Measurements from ENCODE around the gene PPP2R5E. TPM values are rescaled to one million over a fixed set of nuclear protein-coding genes. Genes with fewer than 3 reads are reported as not detected.

The PPP2R5E gene
- total RNA-seq, 4 donors from 2014 or later, result 10.5 to 45.2 (median 27.8) TPM

DNA sequence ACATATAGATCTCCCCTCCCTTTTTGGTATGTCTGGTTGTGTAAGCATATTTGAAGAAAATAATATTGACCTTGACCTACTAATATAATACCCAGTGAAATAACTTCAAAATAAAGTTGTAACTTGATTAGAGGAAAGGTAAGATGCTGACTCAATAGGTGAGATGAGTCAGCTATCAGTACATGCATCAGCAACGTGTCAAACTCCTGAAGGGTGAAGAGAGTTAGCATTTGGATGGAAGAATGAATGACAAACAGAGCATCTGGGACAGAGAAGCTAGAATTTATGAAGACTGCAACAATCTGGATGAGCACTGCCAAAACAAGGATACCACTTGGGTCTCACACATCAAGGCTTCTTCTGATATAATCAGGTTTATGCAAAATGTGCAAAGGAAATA is 74.9 kb downstream of the PPP2R5E start:
- intact Hi-C loops (cut with DNase I; ENCODE audit: low total_unique reads) (no loop called here), in situ Hi-C loops (cut with MboI; ENCODE audit: low pct_ligation_motif_present in 1 of 4, low pct_unique_long_range_greater_than_20kb in 1 of 4, low sequenced_read_pairs in 3 of 4) (no loop called here)
- TF ChIP-seq, protein P1, sequence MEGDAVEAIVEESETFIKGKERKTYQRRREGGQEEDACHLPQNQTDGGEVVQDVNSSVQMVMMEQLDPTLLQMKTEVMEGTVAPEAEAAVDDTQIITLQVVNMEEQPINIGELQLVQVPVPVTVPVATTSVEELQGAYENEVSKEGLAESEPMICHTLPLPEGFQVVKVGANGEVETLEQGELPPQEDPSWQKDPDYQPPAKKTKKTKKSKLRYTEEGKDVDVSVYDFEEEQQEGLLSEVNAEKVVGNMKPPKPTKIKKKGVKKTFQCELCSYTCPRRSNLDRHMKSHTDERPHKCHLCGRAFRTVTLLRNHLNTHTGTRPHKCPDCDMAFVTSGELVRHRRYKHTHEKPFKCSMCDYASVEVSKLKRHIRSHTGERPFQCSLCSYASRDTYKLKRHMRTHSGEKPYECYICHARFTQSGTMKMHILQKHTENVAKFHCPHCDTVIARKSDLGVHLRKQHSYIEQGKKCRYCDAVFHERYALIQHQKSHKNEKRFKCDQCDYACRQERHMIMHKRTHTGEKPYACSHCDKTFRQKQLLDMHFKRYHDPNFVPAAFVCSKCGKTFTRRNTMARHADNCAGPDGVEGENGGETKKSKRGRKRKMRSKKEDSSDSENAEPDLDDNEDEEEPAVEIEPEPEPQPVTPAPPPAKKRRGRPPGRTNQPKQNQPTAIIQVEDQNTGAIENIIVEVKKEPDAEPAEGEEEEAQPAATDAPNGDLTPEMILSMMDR (IDR thresholded peaks at IDR 0.05), result no peak
- Histone ChIP-seq H3K4me1 (peaks cover 12 to 60% (median 23%) of the 10 kb centered on the region in 4 donors), H3K36me3 (no peaks in the 10 kb centered on the region), H3K9me3 (no peaks in the 10 kb centered on the region), H3K27ac (no peak overlapping the region), H3K4me3 (no peak overlapping the region), H3K27me3 (no peaks in the 10 kb centered on the region)
- no peak for DNase-seq
- 37 to 50% methylated on average over 1 of the region's 1 CpG for WGBS, 2 donors (ENCODE audit: low coverage in 1 of 2)

DNA sequence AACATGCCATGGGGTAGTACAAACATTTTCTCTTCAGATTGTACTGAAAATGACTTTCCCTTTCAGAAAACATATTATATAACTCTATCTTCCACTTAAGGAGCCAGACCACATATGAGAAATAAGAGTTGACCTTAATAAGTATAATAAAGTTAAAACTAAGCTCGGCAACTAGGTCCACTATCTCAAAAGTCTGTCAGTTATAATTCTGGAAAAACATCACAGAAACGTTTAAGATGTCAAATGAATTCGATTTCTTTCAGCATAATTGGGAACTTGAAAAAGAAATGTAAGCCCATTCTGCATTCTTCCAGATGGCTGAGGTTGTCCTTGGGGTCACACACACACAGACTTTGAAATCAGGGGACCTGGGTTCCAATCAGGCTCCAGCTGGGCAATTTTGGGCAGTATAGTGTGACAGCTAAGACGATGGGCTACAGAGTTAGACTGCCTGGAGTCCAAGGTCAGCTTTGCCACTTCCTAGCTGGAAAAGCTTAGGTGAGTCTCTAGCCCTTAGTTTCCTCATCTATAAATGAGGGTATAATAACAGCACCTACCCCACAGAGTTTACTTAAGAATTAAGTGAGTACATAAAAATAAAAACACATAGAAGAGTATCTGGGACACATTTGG is 75.6 kb downstream of the PPP2R5E start:
- H3K4me1 ChIP-seq, result peaks cover 12 to 52% (median 21%) of the 10 kb centered on the region in 4 donors
- in situ Hi-C loops (cut with MboI; ENCODE audit: low pct_ligation_motif_present in 1 of 4, low pct_unique_long_range_greater_than_20kb in 1 of 4, low sequenced_read_pairs in 3 of 4), result no loop called here
- no peak overlapping the region for H3K27ac ChIP-seq
- no peak overlapping the region for H3K4me3 ChIP-seq
- 39 to 56% methylated on average over 3 to 4 of the region's 4 CpGs for WGBS, 2 donors (ENCODE audit: low coverage in 1 of 2)
- H3K27me3 ChIP-seq, result no peaks in the 10 kb centered on the region
- no peak for DNase-seq
- intact Hi-C loops (cut with DNase I; ENCODE audit: low total_unique reads), result no loop called here
- no peaks in the 10 kb centered on the region for H3K36me3 ChIP-seq
- no peaks in the 10 kb centered on the region for H3K9me3 ChIP-seq
- TF ChIP-seq POLR2AphosphoS5 (IDR thresholded peaks at IDR 0.05) (no peak), EP300 (IDR thresholded peaks at IDR 0.05; ENCODE audit: low read depth) (no peak), POLR2A (IDR thresholded peaks at IDR 0.05) (no peak)
- TF ChIP-seq, protein P1 (IDR thresholded peaks at IDR 0.05), result no peak

DNA sequence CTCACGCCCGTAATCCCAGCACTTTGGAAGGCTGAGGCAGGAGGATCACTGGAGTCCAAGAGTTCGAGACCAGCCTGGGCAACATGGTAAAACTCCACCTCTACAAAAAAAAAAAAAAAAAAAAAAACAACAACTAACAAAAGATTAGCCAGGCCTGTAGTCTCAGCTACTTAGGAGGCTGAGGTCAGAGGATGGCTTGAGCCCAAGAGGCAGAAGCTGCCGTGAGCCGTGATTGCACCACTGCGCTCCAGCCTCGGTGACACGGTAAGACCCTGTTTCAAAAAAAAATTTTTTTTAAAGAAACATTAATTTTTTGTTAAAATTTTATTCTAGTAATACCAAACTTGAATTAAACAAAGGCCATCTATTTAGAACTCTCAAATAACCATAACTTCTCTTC is 77.8 kb downstream of the PPP2R5E start:
- intact Hi-C loops (cut with DNase I; ENCODE audit: low total_unique reads), result no loop called here
- in situ Hi-C loops (cut with MboI; ENCODE audit: low pct_ligation_motif_present in 1 of 4, low pct_unique_long_range_greater_than_20kb in 1 of 4, low sequenced_read_pairs in 3 of 4), result no loop called here
- TF ChIP-seq POLR2AphosphoS5 (IDR thresholded peaks at IDR 0.05) (no peak), EP300 (IDR thresholded peaks at IDR 0.05; ENCODE audit: low read depth) (no peak), POLR2A (IDR thresholded peaks at IDR 0.05) (no peak)
- TF ChIP-seq, protein P1 (IDR thresholded peaks at IDR 0.05), result no peak
- no peak overlapping the region for H3K27ac ChIP-seq
- DNase-seq, result no peak
- 96 to 98% methylated on average over 7 to 8 of the region's 8 CpGs for WGBS, 2 donors (ENCODE audit: low coverage in 1 of 2)
- peaks cover 5 to 30% (median 9%) of the 10 kb centered on the region in 4 donors for H3K4me1 ChIP-seq
- H3K36me3 ChIP-seq, result no peaks in the 10 kb centered on the region
- no peaks in the 10 kb centered on the region for H3K27me3 ChIP-seq
- no peak overlapping the region for H3K4me3 ChIP-seq
- no peaks in the 10 kb centered on the region for H3K9me3 ChIP-seq

DNA sequence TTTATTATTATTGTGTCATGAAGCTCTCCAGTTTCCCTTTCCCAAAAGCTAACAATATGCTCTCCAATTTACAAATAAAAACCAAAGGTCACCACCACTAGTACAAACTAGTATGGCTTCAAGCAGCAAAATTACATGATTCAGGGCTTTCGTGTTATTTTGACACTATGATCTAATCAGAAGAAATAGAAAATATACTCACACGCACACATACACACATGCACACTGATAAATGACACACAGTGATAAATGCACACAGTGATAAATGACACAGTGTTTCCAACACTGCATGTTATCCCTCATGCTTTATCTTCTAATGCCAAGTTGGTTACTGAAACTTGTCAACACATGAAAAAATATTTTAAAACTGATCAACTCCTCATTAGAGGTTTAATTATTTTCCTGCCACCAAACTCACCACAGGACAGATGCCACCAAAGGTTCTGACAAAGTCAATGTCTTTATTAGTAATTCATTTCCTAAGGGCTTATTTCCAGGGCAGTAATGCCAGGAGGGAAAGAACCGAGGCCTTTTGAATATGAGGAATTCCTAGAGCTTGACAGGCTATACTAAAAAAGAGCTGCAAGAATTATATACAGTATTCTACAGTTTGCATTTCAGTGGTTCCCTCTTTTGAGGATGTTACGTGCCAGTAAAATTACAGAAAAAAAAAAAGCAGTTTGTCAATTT is 82.4 kb downstream of the PPP2R5E start:
- DNase-seq, result no peak
- no peaks in the 10 kb centered on the region for H3K9me3 ChIP-seq
- WGBS, 2 donors (ENCODE audit: low coverage in 1 of 2), result 83 to 89% methylated on average over 4 of the region's 4 CpGs
- TF ChIP-seq POLR2AphosphoS5 (IDR thresholded peaks at IDR 0.05), result no peak
- TF ChIP-seq POLR2A (IDR thresholded peaks at IDR 0.05), result no peak
- TF ChIP-seq, protein P1 (IDR thresholded peaks at IDR 0.05), result no peak
- no peak for TF ChIP-seq EP300 (IDR thresholded peaks at IDR 0.05; ENCODE audit: low read depth)
- peaks cover 0 to 3% (median 0%) of the 10 kb centered on the region in 4 donors for H3K4me1 ChIP-seq
- in situ Hi-C loops (cut with MboI; ENCODE audit: low pct_ligation_motif_present in 1 of 4, low pct_unique_long_range_greater_than_20kb in 1 of 4, low sequenced_read_pairs in 3 of 4) (no loop called here), intact Hi-C loops (cut with DNase I; ENCODE audit: low total_unique reads) (no loop called here)
- H3K27me3 ChIP-seq, result no peaks in the 10 kb centered on the region
- H3K27ac ChIP-seq, result no peak overlapping the region
- no peak overlapping the region for H3K4me3 ChIP-seq
- no peaks in the 10 kb centered on the region for H3K36me3 ChIP-seq

Data from transverse colon (tissue), 4 donors.